SH-SY5Y (cell line): ENCODE results near the gene CEP78.

ENCODE experiments used
- GATA2 ChIP-seq: IDR thresholded peaks from 2 replicates; pipeline ENCODE4 v1.6.1; 2011; ENCODE audit warnings: mild to moderate bottlenecking, low read depth, low read length
- GATA3 ChIP-seq: IDR thresholded peaks from 2 replicates; pipeline ENCODE4 v1.6.1; 2011; ENCODE audit warnings: low read depth, mild to moderate bottlenecking, low read length, moderate library complexity

The CEP78 gene

DNA sequence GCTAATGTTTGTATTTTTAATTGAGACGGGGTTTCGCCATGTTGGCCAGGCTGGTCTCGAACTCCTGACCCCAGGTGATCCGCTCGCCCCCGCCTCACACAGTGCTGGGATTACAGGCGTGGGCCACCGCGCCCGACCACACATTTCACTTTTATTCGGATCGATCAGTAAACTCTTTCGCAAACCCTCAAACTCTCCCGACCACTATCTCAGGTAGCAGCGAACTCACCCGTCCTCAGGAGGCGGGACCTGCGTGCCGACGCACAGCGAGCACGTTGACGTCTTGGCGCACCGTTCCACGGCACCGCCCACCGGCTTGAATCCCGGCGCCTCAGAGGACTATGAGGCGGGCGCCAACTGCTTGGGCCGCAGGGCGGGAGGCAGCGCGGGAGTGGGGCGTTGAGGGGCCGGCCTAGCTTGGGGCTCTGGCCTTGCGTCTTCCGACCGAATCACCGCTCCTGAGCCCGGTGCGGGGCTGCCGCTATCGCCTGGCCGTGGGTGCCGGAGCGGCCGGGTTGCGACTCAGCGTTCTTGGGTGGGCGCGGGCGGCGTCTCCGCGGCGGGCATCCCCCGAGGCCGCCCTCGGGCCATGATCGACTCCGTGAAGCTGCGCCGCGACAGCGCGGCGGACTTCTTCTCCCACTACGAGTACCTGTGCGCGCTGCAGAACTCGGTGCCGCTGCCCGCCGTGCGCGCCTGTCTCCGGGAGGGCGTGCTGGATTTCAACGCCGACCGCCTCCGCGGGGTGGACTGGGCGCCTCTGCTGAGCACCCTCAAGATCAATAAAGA, at the start of gene CEP78:
Gene CEP78, plus strand, starts transcription at position 314 of the 789 bp plus-strand sequence. Its CDS starts 276 bp downstream, at position 590.
- no peak for TF ChIP-seq GATA2
- TF ChIP-seq GATA3 = no peak

DNA sequence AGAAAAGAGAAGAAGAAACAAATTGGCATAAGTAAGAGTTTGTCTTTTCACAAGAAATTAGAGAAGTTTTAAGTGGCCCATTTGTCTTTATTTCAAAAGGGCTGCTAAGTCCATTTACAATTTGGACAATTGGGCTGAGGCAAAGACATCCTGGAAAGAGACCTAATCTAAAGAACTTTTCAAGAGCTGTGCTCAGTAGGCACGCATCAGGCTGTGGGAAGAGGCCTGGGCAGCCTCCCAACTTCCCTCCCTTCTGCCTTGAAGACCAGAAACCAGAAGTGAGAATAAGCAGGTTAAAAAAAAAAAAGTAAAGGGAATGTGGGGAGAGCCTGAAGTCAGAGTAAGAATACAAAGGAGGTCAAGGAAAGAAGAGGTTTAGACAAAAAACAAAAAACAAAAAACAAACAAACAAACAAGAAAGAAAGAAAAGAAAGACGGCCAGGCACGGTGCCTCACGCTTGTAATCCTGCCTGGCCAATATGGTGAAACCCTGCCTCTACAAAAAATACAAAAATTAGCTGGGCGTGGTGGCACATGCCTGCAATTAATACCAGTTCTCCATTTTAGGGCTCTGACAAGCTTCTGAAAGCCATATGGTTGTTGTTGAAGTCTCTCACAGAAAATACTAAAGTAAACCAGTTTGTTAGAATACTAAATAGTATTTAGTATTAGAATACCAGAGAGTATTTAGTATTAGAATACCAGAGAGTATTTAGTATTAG, 48.0 kb upstream of the CEP78 start:
- no peak for TF ChIP-seq GATA3

DNA sequence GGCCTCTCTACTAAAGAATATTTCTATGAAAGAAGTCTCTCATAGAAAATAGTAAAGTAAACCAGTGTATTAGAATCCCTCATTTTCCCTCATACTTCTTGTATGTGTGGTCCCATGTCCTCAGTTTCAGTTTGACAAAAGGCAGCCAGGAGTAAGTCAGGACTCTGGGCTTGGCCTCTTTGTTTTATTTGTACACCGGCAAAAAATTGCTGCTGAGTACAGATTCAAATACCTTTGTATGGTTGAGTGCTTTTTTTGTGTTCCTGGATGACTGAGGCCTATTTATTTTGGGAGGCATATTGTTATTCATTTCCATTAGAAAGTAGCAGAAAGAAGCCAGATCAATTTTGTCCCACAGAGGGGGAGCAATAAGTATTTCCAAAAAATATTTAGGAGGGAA, 47.3 kb upstream of the CEP78 start:
- no peak for TF ChIP-seq GATA2
- no peak for TF ChIP-seq GATA3

- TF ChIP-seq GATA3 = no peak
- TF ChIP-seq GATA2 = no peak
Measured at GRCh38 chr9:78189001-78189400, 46.9 kb upstream of the CEP78 start.

GRCh38 chr9:78189461-78189860, 46.4 kb upstream of the CEP78 start:
- no peak for TF ChIP-seq GATA3
- TF ChIP-seq GATA2 = no peak

DNA sequence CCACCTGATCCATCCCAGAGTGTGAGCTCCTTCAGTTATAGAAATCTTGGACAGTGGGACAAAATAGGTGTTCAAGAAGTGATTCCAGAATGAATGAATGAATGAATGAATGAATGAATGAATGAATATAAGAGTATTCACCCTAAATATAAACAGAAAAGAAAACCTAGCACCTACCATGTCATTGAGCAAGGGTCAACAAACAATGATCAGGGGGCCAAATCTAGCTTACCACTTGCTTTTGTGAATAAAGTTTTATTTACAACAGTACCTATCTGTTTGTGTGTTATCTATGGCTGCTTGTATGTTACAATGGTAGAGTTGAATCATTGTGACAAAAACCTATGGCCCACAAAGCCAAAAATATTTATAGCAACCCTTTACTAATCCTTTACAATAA, 43.9 kb upstream of the CEP78 start:
- TF ChIP-seq GATA3 = no peak
- TF ChIP-seq GATA2 = no peak

GRCh38 chr9:78196258-78196657, 39.6 kb upstream of the CEP78 start:
- TF ChIP-seq GATA3 (no peak), GATA2 (no peak)

- TF ChIP-seq GATA3 = no peak
- no peak for TF ChIP-seq GATA2
Measured at GRCh38 chr9:78207319-78207718, 28.6 kb upstream of the CEP78 start.

- TF ChIP-seq GATA3 (no peak), GATA2 (no peak)
Measured at GRCh38 chr9:78207901-78208300, 28.0 kb upstream of the CEP78 start.

GRCh38 chr9:78209127-78209526, 26.7 kb upstream of the CEP78 start:
- TF ChIP-seq GATA2 = no peak
- TF ChIP-seq GATA3 = no peak

GRCh38 chr9:78210841-78211301, 25.0 kb upstream of the CEP78 start:
- no peak for TF ChIP-seq GATA2
- no peak for TF ChIP-seq GATA3

DNA sequence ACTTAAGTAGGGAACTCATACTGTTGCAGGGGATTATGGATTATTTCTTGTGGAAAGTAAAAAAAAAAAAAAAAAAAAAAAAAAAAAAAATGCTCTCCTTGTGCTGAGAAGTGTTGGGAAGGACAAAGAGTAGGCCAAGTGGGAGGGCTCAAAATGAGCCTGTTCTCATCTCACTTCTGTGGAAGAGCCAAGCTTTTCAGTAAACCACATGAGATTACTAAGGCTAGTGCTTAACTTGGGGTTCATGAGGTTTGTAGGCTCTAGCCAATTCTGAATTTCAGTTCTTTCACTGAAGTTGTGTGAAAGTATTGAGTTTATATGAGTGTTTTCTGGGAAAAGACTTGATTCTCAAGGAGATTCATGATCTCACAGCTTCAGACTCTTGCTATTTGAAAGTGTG, 23.0 kb upstream of the CEP78 start:
- TF ChIP-seq GATA3 (no peak), GATA2 (no peak)

DNA sequence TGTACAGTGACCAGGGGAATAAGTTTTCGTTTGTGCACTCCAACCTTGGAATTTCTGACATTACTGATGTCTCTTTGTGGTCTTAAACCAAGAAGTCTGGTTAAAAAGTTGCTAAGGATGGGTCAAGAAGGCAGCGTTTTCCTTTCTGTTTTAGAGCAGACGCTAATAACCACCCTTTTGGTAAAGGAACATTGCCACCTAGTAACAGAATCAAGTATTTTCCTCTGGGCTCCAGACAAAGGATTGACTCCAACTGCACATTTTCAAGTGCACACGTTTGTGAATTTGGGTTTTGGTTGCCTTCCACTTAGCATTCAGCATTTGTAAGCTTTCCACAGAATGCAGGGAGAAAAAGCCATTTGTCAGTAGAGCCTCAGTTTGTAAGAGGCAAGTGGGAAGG, 22.2 kb upstream of the CEP78 start:
- no peak for TF ChIP-seq GATA3
- no peak for TF ChIP-seq GATA2

GRCh38 chr9:78214492-78214891, 21.4 kb upstream of the CEP78 start:
- TF ChIP-seq GATA2 = no peak

DNA sequence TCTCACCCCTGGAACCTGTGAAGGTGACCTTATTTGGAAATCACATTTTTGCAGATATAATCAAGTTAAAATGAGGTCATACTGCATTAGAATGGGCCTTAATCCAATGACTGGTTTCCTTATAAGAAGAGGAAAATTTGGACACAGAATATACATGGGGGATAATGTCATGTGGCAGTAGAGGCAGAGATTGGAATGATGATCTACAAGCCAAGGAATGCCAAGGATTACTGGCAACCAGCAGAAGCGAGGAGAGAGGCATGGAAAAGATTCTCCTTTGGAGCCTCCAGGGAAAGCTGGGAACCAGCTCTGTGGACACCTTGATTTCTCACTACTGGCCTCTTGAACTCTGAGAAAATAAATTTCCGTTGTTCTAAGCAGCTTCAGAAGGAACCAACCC, 20.2 kb upstream of the CEP78 start:
- TF ChIP-seq GATA3 (no peak), GATA2 (no peak)

DNA sequence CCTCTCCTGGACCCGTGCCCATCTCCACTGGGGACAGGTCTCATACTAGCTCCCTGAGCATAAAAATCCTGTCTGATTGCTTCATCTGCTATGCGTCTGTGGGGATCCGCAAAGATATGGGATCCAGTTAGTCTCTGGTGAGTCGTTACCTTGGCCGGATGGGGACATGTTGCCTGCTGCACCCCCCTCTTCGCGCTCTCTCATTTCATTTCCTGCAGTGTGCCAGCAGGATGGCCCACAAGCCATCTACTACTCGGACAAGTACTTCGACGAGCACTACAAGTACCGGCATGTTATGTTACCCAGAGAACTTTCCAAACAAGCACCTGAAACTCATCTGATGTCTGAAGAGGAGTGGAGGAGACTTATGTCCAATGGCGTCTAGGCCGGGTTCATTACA, 17.0 kb upstream of the CEP78 start:
- no peak for TF ChIP-seq GATA2
- no peak for TF ChIP-seq GATA3
